NCI-H2081 treated with DMSO at 0.1 percent for 48 hours (cell line): ENCODE data around the gene MAST4.
"Not testable (repeated sequence)": the region's sequence is repeated elsewhere in the genome, so short reads cannot be mapped to it uniquely, and the experiment has no call there.

Experiments used
- DNase-seq: peaks from one replicate; lab custom pipeline; 2025; lab: John Stamatoyannopoulos, UW

Gene MAST4

DNA sequence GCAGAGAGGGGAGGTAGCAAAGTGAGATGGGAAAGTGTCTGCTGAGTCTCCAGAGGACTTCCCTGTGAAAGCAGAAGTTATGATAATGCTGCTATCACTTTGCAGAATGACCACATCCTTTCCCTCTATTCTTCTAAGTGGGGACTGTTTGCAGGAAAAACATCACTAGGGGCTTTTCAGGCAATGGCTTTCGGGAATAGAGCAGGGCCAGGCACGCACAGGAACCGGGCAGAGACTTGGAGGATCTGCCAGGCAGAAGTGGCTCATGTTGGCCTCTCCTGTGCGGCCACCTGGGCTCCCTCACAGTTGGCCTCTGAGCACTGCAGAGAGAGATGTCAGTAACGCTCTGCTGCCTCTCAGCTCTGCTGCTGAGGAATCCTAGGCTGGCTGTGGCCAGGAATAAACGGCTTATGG lies 214.7 kb downstream of the MAST4 start:
- DNase-seq = no peak

DNA sequence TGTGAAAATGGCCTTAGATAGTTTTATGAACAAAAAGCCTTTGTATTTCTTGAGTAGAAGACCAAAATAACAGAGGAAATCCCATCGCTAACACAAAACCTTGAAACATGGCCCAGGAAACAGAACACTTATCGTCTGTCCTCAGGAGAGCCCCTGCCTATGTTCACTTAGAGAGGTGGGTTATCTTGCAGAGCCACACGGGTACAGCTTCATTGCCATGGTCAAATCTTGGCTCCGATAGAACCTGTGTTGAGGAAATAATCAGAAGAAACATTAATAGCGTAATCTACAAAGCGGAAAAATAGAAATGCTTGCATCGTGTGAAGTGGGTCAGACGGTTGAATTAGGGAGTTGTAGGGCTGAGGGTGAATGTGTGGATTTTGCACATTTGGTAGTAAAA lies 216.1 kb downstream of the MAST4 start:
- DNase-seq = no peak

DNA sequence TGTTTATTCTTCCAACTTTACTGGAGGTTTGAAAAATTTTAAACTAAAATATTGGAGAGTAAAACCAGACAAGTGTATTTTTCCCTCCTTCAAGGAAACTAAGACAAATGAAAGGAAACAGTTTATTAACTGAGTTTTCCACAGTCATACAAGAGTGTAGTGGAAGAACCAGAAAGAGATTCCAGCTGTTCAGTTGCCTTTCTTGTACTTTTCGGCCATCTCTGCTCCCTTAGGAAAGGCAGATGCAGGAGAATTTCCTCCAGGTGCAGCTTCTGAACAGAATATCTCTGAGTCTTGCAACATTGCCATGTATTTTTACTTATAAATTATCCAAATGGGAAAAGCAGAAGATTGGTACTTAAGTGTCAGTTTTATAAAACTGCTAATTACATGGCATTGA lies 217.1 kb downstream of the MAST4 start:
- no peak for DNase-seq

GRCh38 chr5:66814146-66814991 lies 218.2 kb downstream of the MAST4 start:
- peak; percentile 3 for DNase-seq

GRCh38 chr5:66818304-66818934 lies 222.2 kb downstream of the MAST4 start:
- no peak for DNase-seq

DNA sequence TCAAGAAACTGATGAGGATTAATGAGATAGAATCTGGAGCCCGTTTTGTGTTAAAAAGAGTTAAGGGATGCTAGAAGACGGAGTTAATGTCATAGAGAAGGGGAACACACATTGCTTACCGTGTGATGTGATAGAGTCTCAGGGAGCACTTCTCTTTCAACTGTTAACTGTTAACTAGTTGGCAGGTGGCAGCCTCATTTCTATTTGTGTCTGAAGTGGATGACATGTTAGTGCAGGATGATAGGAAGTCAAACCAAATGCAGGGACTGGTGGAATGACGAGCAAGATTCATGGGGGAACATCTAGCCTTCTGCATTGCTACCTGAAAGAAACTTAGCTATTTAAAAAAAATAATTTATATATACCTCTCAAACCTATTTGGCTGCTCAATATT lies 222.7 kb downstream of the MAST4 start:
- no peak for DNase-seq

GRCh38 chr5:66820630-66821207 lies 224.5 kb downstream of the MAST4 start:
- no peak for DNase-seq

DNA sequence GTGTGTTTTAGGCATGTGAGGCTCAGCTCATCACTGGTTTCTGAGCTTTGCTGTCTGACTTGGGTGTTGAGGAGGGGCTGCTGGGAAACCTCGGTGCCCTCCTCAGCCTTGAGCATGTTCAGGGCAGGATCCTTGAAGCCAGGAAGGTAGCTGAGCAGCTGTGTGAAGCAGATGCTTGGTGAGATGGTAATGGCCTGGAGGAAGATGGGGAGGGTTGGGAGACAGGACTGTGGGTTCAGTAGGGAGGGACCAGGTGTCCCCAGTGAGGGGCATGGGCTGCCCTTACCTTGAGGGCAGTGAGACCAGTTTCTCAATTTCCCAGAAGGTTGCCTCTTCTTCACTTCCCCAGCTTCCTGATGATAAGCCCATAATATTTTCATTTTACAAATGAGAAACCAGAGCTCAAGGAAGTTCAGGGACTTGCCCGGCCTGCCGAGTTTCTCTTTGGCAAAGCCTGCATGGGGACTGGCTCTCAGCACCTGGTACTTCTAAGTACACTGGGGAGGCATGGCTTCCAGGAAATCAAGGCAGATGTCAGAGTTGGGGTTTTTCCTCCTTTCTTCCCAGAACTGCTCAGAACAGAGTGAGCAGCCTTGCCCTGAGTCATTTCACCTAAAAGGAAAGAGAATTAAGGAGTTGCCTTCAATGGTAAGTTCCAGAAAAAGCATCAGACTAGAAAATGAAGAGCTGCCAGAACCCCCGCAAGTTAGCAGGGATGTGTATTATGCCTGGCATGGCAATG lies 225.7 kb downstream of the MAST4 start:
- DNase-seq = no peak

DNA sequence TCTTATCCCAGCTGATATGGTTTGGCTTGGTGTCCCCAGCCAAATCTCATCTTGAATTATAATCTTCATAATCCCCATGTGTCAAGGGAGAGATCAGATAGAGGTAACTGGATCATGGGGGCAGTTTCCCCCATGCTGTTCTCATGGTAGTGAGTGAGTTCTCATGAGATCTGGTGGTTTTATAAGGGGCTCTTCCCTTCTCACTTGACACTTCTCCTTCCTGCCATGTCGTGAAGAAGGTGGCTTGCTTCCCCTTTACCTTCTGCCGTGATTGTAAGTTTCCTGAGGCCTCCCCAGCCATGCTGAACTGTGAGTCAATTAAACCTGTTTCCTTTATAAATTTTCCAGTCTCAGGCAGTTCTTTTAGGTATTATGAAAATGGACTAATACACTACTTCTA lies 226.7 kb downstream of the MAST4 start:
- DNase-seq = not testable (repeated sequence)

DNA sequence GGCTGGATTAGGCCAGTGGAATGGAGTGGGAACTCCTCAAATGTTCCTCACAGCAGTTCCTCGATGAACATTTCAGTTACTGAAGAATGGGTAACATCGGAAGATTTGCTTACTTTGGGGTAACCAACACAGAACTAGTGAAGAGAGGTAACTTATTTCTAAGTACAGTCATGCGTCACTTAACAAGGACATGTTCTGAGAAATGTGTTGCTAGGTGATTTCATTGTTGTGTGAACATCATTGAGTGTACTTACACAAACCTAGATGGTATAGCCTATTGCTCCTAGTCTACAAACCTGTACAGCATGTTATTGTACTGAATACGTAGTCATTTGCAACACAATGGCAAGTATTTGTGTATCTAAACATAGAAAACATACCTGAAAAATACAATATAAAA lies 228.3 kb downstream of the MAST4 start:
- no peak for DNase-seq

DNA sequence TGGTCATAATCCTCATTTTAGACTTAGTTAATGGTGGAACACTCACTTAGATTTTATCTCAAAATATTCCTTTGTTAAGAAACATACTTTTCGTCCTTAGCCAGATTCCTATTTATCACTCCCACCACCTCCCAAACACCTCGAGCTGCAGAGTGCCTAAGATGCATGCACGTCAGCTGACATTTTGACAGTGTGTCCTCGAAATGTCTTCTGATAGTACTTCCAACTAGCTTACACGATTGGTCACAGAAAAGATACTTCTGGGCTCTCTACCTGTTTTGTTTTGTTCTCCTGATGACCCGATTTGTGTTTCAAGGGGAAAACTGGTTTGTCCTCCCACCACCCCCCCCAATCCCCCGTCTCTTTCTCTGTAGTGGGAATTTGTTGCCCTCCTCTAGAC lies 230.1 kb downstream of the MAST4 start:
- DNase-seq = no peak

GRCh38 chr5:66826696-66827095 lies 230.5 kb downstream of the MAST4 start:
- no peak for DNase-seq

DNA sequence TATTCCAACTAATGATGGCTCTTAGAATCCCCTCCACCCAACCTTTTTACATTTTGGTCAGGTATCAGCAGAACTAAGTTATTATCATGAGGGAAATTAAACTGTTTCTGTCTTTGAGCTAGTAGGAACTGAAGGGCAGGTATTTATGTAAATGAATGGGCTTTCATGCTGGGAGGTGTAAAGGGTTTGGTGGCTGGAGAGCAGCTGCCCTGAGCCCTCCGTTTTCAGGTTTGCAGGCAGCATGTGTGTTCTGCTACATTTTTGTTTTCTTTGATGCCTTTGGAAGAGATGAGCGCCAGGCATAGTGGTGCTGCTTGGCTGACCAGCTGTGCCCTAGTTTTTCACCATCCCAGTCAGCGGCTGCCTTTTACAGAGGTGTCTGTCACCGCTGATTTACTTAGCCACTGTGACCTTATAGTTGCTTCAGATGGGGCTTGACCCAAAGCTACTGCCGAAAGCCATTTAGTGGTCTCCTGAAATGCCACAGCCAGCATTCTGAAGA lies 231.9 kb downstream of the MAST4 start:
- DNase-seq = no peak

DNA sequence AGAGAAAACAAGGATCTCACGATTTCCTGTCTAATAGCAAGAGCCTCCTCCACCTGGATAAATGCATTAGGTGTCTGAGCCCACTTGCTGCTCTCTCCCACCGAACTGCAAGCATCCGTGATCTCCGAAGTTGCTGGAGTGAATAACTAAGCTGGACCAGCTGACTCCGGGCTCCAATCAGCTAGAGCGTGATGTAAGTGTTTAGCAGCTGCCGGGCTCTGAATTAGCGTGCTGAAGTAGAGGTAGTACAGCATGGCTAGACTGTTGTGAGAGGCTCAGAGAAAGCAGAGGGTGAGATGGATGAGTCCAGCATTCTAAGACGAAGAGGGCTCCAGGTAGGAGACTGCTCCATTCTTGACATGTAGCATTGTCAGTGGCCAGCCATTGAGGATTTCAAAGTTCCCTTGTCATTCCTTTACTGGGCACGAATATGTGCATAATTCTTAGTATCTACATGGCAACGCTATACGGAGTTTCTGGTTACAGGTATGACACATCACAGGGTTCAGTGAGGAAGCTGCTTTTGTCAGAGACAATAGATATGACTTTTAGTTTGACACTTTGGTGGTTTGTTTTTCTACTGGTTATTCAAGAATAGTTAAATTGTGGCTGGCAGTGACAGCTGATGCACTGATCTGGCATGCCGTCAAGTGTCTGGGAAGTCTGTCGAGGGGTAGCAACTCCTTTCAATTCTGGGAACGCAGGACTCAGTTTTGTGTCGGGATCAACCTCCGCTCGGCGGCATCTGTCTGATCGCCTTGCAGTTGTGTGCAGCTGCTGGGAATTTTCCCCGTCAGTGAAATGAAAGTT lies 232.6 kb downstream of the MAST4 start:
- DNase-seq = no peak

- DNase-seq = no peak
These were observed 233.1 kb downstream of the MAST4 start for GRCh38 chr5:66829358-66829674.

DNA sequence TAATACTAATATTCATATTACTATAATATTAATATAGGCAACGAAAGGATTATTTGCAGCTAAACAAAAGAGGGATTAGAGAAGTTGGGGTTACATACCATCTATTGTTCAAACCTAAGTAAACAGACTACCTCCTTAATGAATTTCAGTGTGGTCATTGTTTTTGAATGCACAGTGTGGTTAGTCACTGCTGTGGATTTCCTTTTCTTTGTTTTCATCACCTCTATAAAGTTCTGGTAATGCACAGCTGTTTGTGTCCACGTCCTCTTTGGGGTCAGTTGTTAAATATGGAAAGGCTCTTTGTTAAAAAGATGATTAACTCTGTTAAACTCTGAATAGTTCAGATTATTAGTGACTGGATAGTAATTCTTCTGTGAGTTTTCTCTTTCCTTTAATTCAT lies 233.6 kb downstream of the MAST4 start:
- DNase-seq = no peak

DNA sequence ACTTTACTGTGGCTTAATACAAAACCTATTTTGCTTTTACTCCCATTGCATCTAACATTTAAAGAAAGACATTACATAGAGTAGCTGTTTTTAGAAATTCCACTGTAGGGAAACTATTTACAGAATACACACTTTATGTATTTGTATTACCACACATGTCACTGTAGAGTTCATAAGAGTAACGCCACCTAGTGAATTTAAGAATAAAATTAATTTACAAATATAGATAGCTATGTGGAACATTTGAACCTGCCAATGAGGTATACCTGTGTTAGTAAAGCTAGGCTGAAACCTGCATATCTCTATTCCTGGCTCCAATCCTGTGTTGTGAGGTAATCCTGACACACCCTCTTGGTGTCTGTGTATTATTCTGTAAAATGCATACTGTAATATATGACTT lies 234.4 kb downstream of the MAST4 start:
- DNase-seq = no peak

DNA sequence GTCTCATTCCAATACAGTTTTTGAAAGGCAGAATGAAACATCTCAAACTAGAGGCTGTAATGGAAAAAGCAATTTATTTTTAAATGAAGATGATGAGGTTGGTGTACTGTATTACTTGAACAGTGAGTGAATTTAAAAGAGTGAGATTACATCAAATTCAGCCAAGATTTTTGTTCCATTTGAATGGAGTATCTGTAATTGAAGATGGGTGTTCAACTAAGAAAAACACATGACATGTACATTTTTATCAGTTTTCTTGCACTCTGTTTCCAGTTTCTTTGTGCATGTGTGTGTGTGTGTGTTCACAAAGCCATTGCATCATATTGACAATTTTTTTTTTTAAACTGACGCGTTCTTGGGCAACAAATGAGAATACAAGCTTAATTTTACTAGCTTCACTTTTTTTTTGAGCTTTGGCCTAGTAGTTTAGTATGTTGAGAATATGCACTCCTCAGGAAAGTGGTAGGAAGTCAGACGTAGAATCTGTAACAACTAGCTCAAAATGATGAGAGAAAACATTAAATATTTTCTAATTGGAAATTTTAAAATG lies 243.5 kb downstream of the MAST4 start:
- DNase-seq = no peak

GRCh38 chr5:66840511-66841013 lies 244.4 kb downstream of the MAST4 start:
- no peak for DNase-seq

DNA sequence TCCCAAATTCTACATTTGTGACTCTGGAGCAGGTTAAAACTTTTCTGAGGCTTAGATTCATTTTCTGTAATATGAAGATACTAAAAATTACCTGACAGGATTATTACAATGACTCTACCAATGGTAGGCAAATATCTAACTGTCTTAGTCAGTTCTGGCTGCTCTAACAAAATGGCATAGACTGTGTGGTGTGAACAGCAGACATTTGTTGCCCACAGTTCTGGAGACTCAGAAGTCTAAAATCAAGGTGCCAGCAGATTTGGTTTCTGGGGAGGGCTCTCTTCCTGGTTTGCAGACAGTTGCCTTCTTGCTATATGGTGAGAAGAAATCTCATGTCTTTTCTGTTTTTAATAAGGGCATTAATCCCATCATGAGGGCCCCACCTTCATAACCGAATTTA lies 245.1 kb downstream of the MAST4 start:
- DNase-seq = no peak

- no peak for DNase-seq
These were observed 246.3 kb downstream of the MAST4 start for GRCh38 chr5:66842540-66842939.
